HUDEP-2 (cell line): Measurements from ENCODE around the gene HS2ST1.
A peak's percentile ranks its signal among the peaks of the same experiment; 100 is the strongest.

Experiments used
- DNase-seq, 76 experiments: peaks; one replicate each; lab custom pipeline; 2025; ENCODE audit not compliant: unreplicated experiment in 76 of 76; lab: John Stamatoyannopoulos, UW

The HS2ST1 gene

DNA sequence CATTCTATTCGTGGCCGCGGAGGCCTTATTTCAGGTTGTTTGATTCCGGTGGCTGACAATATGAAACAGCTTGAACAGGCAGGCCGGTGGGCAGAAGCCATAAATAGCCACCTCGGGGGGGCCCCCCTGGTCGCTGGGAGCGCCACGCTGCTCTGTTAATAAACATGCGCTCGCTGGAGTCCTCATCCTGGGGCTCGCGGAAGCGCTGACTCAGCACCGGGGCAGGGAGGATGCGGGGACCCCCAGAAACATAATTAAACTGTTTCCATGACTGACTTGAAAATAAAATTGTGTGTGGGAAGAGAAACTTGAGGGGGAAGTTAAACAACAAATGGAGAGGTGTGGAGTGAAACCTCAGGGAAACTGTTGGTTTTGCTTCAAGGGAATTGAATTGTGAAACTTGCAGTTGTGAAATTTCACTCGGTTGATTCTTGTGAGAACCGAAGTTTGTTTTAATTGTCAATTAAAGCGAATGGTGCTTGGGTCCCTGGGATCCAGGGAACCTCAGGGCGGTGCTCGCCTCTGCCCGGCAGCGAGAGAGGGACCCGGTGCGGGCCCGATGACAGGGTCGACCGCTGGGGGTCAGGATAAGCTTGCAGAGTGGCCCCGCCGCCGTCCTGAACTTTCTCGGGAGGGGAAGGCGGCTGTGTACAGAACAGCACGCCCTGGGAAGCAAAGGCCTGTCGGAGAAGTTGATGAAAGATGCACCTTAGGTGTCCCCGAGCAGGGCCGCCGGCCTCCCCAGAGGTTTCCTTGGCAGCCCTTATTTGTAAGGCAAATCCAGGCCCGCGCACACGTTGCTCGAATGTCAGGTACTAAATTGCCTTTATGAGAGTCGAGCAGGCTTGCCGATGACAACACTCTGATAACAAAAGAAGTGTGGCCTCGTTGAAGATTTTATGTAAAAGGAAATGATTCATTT, 237.3 kb downstream of the HS2ST1 start:
- peak in 25 of 76 experiments; percentile 5 to 48 (median 12) for DNase-seq

DNA sequence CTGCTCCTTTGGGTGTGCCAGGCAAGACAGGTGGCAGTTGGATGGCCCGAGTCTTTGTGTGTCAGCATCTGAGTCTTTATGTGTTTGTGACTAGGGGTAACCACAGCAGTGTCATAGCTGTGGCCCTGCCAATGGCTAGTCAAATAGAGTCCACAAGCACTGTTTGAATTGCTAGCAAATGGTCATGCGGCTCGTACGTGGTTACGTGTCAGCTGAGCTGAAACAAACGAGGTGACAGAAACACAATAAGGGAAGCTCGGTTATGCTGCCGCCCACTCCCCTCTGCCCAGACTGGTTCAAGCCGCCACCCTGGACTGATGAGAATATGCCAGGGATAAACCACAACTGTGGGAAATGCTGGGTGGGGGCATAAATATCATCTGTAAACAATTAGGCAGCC, 239.9 kb downstream of the HS2ST1 start:
- DNase-seq = no peak

DNA sequence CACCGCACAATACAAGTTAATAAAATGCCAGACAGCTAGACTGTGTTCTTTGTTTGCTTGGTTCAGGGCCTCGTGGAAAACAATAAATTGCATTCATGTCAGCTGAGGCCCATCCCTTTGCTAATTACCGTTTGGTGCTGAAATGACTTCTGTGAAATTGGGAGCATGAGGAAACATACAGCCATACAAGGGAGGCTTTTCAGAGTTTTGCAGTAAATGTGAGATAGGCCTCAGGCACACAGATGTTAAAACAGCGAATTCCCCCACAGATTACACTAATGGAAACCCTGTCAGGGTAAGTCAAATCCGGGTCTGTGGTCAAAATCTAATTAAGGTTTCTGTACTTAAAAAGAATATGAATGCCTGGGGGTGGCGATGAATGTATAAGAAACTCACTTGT, 240.7 kb downstream of the HS2ST1 start:
- DNase-seq = no peak

DNA sequence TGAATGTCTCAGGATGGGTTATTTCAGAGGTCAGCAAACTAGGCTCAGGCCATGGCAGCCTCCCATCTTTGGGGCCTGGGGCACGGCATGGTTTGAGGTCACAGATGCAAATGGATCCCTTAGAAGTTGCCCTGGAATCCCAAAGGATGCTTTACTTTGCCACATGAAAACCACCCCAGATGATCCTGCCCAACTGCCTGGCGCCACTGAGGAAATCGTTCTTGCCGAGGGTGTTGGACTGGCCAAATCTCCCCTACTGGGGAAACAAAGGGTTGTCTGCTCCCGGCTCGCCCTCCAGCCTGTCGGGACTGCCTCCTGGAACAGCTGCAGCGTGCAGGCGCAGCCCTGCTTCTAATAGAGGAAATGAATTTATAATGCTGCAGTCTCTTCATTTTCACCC, 241.2 kb downstream of the HS2ST1 start:
- no peak for DNase-seq

DNA sequence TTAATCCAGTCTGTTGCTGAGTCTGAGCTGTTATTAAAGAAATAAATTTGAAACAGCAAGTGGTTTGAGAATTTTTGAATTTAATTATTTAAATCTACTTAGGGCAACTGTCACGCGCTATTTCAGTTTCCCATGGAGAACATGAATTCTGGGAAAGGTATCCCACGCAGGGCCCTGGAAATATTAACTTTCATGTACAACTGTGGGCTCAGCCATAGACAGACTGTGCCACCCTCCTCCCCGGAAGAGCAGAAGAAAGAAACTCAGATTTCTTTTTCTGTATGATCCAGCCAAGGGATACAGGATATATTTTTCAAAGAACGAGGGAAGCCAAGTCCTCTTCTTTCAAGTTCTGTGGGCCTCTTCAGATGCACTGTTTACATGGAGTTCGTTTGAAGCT, 241.7 kb downstream of the HS2ST1 start:
- no peak for DNase-seq

- no peak for DNase-seq
These were observed 245.0 kb downstream of the HS2ST1 start for GRCh38 chr1:87159378-87159915.
